Inflammatory macrophage treated with lipopolysaccharide for 4 hours (primary cell): ENCODE measurements around the gene TXNDC11.

Source experiments
- DNase-seq: peaks from one replicate; pipeline ENCODE4 v3.0.0-alpha.2; 2020

Gene TXNDC11

DNA sequence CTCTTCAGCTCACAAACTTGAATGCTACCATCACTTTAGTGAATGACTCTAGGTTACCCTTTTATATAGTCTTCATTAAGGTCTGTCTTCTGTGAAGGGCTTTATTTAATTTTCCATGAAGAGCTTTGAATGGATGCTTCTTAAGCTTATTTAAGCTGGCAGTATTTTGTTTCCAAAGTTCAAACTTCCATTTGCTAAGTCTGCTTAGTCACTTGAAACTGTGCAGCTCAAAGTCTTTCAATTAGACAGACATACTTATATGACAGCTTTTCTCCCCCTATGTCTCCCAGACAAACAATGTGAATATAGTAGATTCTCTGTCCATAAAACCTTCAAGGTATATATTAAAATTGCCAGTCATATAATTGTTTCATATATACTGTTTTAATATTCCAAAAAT, 23.5 kb downstream of the TXNDC11 start:
- no peak for DNase-seq

GRCh38 chr16:11717811-11718210, 24.8 kb downstream of the TXNDC11 start:
- DNase-seq: no peak

DNA sequence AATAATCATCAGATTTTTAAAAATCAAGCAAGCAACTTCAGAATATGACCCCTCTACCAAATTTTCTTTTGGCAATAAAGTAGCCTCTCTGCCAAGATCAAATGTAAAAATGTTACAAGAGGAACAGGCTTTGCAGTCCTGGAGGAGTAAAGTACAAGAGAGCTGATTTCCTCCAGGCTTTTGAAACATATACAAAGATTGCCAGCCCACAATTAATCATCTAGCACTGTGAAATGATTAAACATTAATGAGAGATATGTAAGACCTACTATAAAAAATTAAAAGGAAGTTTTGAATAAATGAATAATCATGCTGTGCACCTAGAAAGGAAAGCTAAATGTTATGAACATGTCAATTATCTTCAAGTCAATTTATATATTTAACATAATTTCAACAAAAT, 26.3 kb downstream of the TXNDC11 start:
- DNase-seq: no peak

DNA sequence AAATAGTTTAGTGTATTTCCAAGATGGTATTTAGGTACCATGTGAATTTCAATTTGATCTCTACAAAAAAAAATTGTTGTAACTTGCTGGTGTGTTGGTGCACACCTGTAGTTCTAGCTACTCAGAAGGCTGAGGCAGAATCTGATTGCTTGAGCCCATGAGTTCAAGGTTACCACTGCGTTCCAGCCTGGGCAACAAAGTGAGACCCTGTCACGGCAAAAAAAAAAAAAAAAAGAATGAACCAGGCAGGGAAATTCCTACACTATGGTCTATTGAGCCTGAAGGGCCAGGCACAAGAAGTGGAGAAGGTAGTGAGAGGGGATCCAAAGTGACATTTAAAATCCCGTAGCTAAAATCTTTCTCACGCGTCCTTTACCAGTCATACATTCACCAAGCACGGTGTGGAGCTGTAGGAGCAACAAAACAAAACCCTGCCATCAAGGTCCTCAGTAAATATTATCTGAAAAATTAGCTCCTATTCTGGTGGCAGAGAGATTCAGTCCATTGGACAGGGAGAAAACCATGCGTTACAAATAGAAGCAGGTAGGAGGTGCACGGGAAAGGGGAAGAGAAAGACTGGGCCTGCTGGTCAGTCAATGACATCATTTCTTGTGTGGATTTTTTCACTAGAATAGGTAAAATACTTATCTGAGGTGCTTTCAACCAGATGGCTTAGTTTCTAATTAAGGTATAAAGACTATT, 27.3 kb downstream of the TXNDC11 start:
- no peak for DNase-seq

DNA sequence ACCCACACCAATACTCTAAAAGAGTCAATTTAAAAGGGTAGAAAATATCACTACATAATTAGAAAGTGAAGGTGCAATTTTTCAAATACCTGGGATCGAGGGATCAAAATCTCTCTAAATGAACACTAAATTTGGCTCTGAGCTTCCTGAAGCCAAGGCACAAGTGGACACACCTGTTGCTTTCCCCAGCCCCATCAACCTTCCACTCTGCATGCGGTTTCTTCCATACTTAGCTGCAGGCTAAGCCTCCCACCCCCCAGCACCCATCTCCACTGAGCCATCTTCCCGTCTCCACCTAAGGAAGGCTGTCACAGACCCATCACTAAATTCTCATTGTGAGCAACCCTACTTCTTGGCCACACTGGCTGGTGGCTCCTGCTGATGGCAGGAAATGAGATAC, 30.5 kb downstream of the TXNDC11 start:
- no peak for DNase-seq

DNA sequence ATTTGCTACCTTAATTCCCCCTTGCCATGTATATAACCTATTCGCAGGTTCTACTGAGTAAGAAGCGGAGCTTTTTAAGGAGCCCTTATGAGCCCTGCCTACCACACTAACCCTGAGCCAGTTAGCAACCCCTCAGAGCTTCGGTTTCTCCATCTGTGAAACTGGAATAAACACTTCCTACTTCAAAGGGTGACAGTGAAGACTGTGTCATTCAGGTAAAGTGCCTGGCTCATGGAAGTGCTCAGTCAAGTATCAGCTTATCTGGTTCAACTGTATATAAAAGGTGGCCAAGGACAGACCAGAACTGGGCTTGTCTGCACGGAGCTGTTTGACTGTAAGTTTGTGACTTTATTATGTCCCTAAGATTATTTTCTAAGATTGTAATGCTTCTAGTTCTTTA, 31.0 kb downstream of the TXNDC11 start:
- no peak for DNase-seq

DNA sequence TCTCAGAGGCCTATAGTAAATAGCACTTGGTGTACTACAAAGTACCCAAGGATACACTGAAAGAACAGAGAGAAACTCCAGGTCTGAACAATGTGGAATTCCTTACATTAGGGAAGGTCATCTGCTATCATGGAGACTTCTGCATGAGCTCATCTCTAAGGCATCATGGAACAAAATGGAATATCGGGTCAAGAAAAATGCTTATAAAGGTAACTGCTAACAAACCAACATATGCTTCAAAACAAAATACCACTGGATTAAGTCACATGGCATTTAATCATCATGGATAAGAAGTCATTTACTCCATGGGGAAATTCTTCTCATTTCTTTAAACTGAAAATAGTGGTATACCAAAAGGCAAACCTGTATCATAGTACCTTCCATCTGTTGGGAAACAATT, 34.2 kb downstream of the TXNDC11 start:
- DNase-seq: no peak

- no peak for DNase-seq
Observed at GRCh38 chr16:11707679-11708197, 34.9 kb downstream of the TXNDC11 start.

DNA sequence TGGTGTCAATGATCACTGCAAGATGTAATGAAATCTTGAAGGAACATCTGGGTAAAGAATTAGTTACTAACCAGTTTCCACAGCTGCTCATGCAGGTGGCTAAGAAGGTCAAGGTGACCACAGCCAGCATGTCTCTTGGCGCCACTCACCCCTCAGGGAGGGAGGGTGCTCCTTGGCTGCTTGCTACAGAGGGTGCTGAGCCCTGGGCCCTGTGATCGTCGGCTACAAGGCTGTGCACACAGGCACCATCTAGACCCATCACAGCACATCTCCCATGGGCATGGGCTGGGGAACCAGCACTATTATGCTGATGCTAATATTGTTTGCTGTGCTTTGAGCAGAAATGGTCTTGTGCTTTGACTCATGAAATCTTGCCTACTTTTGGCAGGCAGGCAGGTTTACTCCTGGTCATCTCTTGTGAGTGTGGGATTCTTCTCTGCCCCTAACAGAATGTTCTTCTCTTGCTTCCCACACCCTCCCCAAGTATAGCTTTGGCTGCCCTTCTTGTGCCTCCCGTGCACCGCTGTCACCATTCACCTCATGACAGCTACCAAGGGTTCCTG, 36.4 kb downstream of the TXNDC11 start:
- no peak for DNase-seq

DNA sequence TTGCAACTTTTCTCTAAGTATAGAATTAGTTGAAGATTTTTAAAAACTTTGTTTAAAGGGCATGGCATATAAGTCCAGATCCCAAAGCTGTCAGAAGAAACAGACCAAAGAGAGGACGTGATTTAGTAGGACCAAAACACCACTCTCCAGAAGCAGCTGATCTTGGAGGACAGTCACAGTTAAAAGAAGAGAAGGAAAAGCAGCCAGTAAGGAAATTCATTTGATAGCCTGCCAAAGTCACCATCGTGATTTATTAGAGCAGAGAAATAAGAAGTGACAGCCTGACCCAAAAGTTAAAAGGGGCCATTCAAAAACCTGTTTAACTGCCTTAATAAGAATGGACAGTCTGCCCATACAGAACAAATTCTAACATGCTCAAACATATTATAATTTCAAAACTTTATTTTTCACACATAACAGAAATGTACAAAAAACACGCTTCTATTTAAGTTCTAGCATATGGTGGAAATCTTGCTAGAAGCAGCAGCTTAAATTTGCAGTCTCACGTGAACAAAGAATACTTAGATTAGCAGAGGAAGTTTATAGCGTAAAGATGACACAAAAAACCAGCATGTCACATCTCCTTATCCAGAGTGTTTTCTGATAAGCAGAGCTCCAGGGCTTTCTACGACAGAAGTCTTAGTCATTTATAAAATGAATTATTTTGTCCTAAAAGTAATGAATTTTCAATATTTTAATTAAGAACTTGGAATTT, 37.2 kb downstream of the TXNDC11 start:
- no peak for DNase-seq

GRCh38 chr16:11700264-11701029, 42.2 kb downstream of the TXNDC11 start:
- DNase-seq: peak; percentile 67

- DNase-seq: no peak
Observed at GRCh38 chr16:11699234-11699894, 43.3 kb downstream of the TXNDC11 start.

DNA sequence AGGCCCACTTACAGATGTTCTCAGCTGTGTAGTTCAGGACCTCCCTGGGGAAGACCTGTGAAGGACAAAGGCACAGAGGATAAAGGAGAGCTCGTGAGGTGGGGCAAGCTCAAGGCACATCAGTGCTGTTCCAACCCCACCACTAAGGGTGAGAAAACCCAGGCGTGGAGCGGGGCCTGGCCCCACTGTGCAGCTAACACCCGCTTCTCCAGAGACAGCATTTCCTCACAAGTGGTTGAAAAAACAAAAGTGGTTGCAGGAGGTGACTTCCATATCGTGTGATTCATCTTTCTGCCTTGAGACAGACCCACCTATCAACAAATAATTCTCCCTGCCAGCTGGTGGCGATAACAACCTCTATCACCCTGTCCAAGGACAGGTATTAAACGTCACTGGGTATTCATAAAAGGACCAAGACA, 44.4 kb downstream of the TXNDC11 start:
- no peak for DNase-seq

DNA sequence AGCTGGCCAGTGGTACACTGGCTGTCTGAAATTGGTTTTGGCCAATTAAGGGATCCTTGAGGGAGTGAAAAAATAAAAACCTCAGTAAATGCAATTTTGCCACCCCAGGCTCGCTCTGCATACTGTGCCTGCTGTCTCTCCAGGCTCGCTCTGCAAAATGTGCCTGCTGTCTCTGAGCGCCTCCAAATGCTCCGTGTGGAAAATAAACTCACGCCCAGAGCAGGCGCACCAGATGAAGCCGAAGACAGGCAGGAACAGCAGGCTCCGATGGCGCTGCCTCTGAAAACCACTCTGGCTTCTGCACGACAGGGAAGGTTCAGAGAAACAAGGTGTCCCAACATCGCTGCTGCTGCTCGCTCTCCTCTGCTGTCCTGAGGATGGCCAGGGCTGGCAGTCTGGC, 45.3 kb downstream of the TXNDC11 start:
- no peak for DNase-seq

GRCh38 chr16:11696266-11697012, 46.2 kb downstream of the TXNDC11 start:
- no peak for DNase-seq

DNA sequence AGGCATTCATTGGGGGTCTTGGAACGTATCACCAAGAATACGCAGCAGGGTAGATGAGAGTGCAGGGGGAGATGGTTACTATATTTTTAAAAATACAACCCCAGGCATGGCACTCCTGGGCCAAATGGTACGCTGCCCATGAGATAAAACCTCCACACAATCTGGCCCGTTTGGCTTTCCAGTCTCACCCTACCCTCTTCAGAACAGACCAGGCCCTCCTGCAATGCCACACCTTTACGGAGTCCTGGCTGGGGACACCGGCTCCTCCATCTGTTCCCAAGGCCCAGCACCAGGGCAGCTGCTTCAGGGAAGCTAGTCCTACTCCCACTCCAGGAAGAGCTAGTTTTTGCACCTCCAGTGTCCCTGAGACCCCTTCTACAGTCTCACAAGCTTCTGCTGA, 50.0 kb downstream of the TXNDC11 start:
- no peak for DNase-seq

DNA sequence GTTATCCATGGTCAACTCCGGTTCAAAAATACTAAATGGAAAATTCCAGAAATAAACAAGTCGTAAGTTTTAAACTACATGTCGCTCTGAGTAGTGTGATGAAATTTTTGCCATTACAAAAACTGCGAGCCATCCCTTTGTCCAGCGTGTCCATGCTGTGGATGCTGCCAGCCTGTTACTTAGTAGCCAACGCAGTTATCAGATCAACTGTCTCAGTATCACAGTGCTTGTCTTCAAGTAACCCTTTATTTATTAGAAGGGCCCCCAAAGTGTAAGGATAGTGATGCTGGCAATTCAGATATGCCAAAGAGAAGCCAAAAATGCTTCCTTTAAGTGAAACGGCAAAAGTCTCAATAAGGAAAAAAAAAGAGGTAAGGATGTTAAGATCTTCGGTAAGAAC, 50.5 kb downstream of the TXNDC11 start:
- no peak for DNase-seq

GRCh38 chr16:11691771-11692170, 50.9 kb downstream of the TXNDC11 start:
- DNase-seq: no peak

DNA sequence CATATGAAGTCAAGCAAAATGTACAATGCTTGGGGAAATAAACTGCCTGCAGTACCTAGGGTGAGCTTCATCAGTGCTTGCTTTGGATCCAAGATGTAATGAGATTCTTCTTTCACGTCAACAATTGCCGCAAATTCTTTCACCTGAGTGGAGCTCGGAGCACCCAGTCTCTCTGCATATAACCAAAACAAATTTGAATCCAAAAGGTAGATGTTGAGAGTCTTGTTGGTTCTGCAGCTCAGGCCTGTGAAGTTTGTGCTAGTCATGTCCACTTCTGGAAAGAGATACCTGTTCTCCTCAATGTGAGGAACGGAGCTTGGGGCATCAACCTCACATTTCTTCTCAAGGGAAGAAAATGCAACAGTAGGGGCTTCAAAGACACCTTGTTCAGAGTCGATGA, 51.4 kb downstream of the TXNDC11 start:
- no peak for DNase-seq

- peak; percentile 93 for DNase-seq
Observed at GRCh38 chr16:11689031-11689840, 53.4 kb downstream of the TXNDC11 start.

DNA sequence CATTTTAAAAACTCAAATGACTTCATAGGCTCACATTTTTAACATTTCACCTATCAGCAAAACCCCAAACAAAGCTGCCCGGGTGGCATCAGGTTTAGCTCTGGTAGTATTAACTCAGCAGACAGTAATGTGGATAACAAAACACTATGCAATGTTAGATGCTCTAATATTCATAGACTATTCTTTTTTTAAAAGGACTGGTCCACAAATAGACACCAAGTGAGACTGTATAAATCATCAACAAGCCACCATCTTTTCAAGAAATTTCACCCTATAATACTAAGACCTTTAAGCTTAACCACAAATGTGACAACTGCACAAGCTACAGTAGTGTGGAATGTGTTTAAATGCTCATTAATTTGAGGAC, 54.2 kb downstream of the TXNDC11 start:
- DNase-seq: no peak
